HG02759 (cell line): ENCODE data around the gene ZNF385B.

ENCODE experiments used
- ATAC-seq: cut with Tn5 transposase; IDR thresholded peaks from one replicate; pipeline ENCODE4 v1.9.1; 2021; ENCODE audit warnings: mild to moderate bottlenecking, moderate library complexity; ENCODE audit not compliant: unreplicated experiment

Gene ZNF385B

GRCh38 chr2:179454443-179455171 lies 406.8 kb downstream of the ZNF385B start:
- ATAC-seq: no peak

GRCh38 chr2:179449010-179449409 lies 412.4 kb downstream of the ZNF385B start:
- ATAC-seq: no peak

- no peak for ATAC-seq
Measured at GRCh38 chr2:179447839-179448447, 413.5 kb downstream of the ZNF385B start.

GRCh38 chr2:179447421-179447820 lies 414.0 kb downstream of the ZNF385B start:
- ATAC-seq: no peak

GRCh38 chr2:179446476-179447141 lies 414.8 kb downstream of the ZNF385B start:
- ATAC-seq: no peak

GRCh38 chr2:179444056-179444455 lies 417.4 kb downstream of the ZNF385B start:
- ATAC-seq: no peak

GRCh38 chr2:179443180-179443579 lies 418.2 kb downstream of the ZNF385B start:
- no peak for ATAC-seq

GRCh38 chr2:179442206-179442605 lies 419.2 kb downstream of the ZNF385B start:
- ATAC-seq: no peak

- ATAC-seq: no peak
Measured at GRCh38 chr2:179441551-179441950, 419.9 kb downstream of the ZNF385B start.

- ATAC-seq: peak; percentile 61
Measured at GRCh38 chr2:179440642-179441251, 420.7 kb downstream of the ZNF385B start.

GRCh38 chr2:179438654-179439053 lies 422.8 kb downstream of the ZNF385B start:
- no peak for ATAC-seq

GRCh38 chr2:179437430-179437829 lies 424.0 kb downstream of the ZNF385B start:
- ATAC-seq: no peak

- no peak for ATAC-seq
Measured at GRCh38 chr2:179435566-179435965, 425.8 kb downstream of the ZNF385B start.

- no peak for ATAC-seq
Measured at GRCh38 chr2:179435000-179435399, 426.4 kb downstream of the ZNF385B start.

- ATAC-seq: no peak
Measured at GRCh38 chr2:179434357-179434756, 427.1 kb downstream of the ZNF385B start.

- ATAC-seq: no peak
Measured at GRCh38 chr2:179432751-179433150, 428.7 kb downstream of the ZNF385B start.

GRCh38 chr2:179429597-179429996 lies 431.8 kb downstream of the ZNF385B start:
- no peak for ATAC-seq

GRCh38 chr2:179429060-179429471 lies 432.3 kb downstream of the ZNF385B start:
- no peak for ATAC-seq

- ATAC-seq: no peak
Measured at GRCh38 chr2:179428649-179429048, 432.8 kb downstream of the ZNF385B start.

- ATAC-seq: no peak
Measured at GRCh38 chr2:179427065-179427464, 434.3 kb downstream of the ZNF385B start.

- ATAC-seq: no peak
Measured at GRCh38 chr2:179424571-179424970, 436.8 kb downstream of the ZNF385B start.
